ENCODE data around the gene ING2. TPM values are rescaled to one million over a fixed set of nuclear protein-coding genes. Genes with fewer than 3 reads are reported as not detected.
"Not testable (repeated sequence)": the region's sequence is repeated elsewhere in the genome, so short reads cannot be mapped to it uniquely, and the experiment has no call there.

The ING2 gene
- total RNA-seq, result 16.3 TPM

- no peak for FAIRE-seq
- peak; percentile 69 to 88 for DNase-seq (ENCODE audit: low spot score in 2 of 2)
Measured at GRCh38 chr4:183504930-183505610, at the start of gene ING2. ING2 (plus strand) TSS chr4:183505058; CDS start chr4:183505196, 138 bp downstream.

- FAIRE-seq (no peak), DNase-seq (ENCODE audit: low spot score in 2 of 2) (no peak)
Measured at GRCh38 chr4:183455431-183456195, 49.2 kb upstream of the ING2 start.

GRCh38 chr4:183458005-183458404, 46.9 kb upstream of the ING2 start:
- DNase-seq (ENCODE audit: low spot score in 2 of 2) (no peak), FAIRE-seq (no peak)

DNA sequence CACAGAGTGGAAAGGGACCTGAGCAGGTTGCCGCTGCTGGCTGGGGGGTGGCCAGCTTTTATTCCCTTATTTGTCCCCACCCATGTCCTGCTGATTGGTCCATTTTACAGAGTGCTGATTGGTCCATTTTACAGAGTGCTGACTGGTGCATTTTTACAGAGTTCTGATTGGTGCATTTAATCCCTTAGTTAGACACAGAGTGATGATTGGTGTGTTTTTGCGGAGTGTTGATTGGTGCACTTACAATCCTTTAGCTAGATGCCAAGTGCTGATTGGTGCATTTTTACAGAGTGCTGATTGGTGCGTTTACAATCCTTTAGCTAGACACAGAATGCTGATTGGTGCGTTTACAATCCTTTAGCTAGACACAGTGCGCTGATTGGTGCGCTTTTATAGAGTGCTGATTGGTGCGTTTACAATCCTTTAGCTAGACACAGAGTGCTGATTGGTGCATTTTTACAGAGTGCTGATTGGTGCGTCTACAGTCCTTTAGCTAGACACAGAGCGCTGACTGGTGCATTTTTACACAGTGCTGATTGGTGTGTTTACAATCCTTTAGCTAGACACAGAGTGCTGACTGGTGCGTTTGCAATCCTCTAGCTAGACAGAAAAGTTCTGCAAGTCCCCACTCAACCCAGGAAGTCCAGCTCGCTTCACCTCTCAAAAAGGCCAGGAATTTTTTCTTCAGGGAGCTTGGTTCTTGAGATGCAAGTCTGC, 40.8 kb upstream of the ING2 start:
- not testable (repeated sequence) for FAIRE-seq; DNase-seq (ENCODE audit: low spot score in 2 of 2)

- not testable (repeated sequence) for DNase-seq (ENCODE audit: low spot score in 2 of 2); FAIRE-seq
Measured at GRCh38 chr4:183465879-183466278, 39.0 kb upstream of the ING2 start.

GRCh38 chr4:183467246-183467645, 37.6 kb upstream of the ING2 start:
- FAIRE-seq, result no peak
- no peak for DNase-seq (ENCODE audit: low spot score in 2 of 2)

- no peak for DNase-seq (ENCODE audit: low spot score in 2 of 2)
- FAIRE-seq, result no peak
Measured at GRCh38 chr4:183468210-183469095, 36.4 kb upstream of the ING2 start.

- DNase-seq (ENCODE audit: low spot score in 2 of 2), result no peak
Measured at GRCh38 chr4:183469285-183469684, 35.6 kb upstream of the ING2 start.

DNA sequence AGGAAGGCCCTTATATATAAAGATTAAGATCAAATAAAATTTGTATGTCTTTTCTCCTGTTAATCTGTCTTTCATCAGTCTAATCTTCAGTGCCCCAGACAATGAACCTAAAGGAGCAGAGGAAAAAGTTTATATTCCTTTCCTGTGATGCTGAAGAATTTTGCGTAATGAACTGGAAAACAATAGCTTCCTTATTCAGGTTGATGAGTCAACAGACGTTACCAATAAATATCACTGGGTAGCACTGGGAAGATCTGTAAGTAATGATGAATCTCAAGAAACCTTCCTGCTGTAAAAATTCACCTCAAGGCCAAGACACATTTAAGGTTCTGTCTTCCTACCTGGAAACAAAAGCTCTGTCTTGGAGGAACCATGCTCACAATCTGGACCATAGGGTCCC, 34.9 kb upstream of the ING2 start:
- DNase-seq (ENCODE audit: low spot score in 2 of 2) (no peak), FAIRE-seq (no peak)

More at GRCh38 chr4:183469285-183469684, 35.6 kb upstream of the ING2 start:
- FAIRE-seq, result no peak

GRCh38 chr4:183470821-183471220, 34.0 kb upstream of the ING2 start:
- DNase-seq (ENCODE audit: low spot score in 2 of 2), result no peak
- no peak for FAIRE-seq

GRCh38 chr4:183471946-183472708, 32.7 kb upstream of the ING2 start:
- peak; percentile 23 for FAIRE-seq
- DNase-seq (ENCODE audit: low spot score in 2 of 2), result peak; percentile 64 to 72

DNA sequence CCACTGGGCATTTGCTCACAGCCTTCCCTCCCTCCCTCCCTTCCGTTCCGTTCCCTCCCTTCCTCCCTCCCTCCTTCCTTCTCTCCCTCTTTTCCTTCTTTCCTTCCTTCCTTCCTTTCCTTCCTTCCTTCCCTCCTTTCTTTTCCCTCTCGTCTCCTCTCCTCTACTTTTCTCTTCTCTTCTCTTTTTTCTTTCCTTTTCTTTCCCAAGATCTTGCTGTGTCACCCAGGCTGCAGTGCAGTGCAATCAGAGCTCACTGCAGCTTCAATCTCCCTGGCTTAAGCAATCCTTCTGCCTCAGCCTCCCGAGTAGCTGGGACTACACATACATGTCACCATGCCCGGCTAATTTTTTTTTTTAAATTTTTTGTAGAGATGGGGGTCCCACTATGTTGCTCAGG, 26.7 kb upstream of the ING2 start:
- DNase-seq (ENCODE audit: low spot score in 2 of 2), result no peak
- no peak for FAIRE-seq

DNA sequence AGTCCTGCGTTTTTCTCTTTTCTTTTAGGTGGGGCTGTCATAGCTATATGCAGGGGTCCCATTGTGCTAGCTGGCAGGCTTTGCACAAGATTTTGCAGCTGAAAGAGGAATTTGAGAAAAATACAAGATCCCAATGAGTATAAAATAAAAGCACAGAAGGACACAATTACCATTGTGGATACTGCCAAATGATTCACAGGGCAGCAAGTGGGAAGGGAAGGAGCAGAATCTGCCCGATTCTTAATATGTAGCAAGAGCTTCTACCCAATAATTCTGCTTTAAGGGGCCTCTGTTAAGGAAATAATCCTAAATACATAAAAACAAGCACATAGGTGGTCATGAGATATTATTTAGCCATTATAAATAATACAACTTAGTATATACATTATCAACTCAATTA, 25.9 kb upstream of the ING2 start:
- FAIRE-seq, result no peak

GRCh38 chr4:183482515-183483095, 22.3 kb upstream of the ING2 start:
- FAIRE-seq; DNase-seq (ENCODE audit: low spot score in 2 of 2): not testable (repeated sequence)

More for the DNA sequence above, 25.9 kb upstream of the ING2 start:
- no peak for DNase-seq (ENCODE audit: low spot score in 2 of 2)

GRCh38 chr4:183483997-183484396, 20.9 kb upstream of the ING2 start:
- DNase-seq (ENCODE audit: low spot score in 2 of 2) (no peak), FAIRE-seq (no peak)

DNA sequence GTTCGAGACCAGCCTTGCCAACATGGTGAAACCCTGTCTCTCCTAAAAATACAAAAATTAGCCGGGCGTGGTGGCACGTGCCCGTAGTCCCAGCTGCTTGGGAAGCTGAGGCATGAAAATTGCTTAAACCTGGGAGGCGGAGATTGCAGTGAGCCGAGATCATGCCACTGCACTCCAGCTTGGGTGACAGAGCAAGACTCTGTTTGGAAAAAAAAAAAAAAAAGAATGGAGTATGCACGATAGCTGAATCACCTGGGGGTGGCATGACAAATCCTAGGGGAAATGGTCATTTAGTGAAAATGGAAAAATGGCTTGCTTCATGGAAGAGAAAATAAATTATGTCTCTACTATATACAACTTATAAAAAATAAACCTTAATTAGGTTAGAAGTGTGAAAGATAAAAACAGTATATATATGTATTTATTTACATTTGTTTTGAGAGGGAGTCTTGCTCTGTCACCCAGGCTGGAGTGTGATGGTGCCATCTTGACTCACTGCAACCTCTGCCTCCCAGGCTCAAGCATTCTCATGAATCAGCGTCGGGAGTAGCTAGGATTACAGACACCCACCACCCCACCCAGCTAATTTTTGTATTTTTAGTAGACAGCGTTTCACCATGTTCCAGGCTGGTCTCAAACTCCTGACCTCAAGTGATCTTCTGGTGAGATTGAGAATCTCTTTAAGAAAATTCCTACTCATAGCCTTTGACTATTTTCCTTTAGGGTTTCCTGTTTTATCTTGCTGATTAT, 19.3 kb upstream of the ING2 start:
- FAIRE-seq (no peak), DNase-seq (ENCODE audit: low spot score in 2 of 2) (no peak)

GRCh38 chr4:183492791-183493222, 12.1 kb upstream of the ING2 start:
- no peak for DNase-seq (ENCODE audit: low spot score in 2 of 2)
- no peak for FAIRE-seq

GRCh38 chr4:183493246-183493645, 11.6 kb upstream of the ING2 start:
- FAIRE-seq, result no peak
- DNase-seq (ENCODE audit: low spot score in 2 of 2), result no peak
